HCT116 (cell line): ENCODE results near the gene FSHB.

ENCODE experiments used
- CTCF ChIP-seq, 3 experiments: fragments of 200-600 bp in 1 of 3; sonication (generic) in 1 of 3; IDR thresholded peaks in 2 of 3; conservative IDR thresholded peaks in 1 of 3; 2 replicates each; pipeline ENCODE4 v1.5.1; 2012 to 2017; ENCODE audit warnings: low read depth in 2 of 3, low read length in 2 of 3, antibody characterized with exemption in 1 of 3, borderline replicate concordance in 1 of 3, control low read depth in 1 of 3, mild to moderate bottlenecking in 1 of 3, mixed read lengths in 1 of 3, mixed run types in 1 of 3, moderate library complexity in 1 of 3; ENCODE audit not compliant: insufficient read depth in 1 of 3
- EZH2 ChIP-seq: fragments of 200-600 bp; sonication (generic); IDR thresholded peaks from 2 replicates; pipeline ENCODE4 v1.6.1; 2017; ENCODE audit warnings: antibody characterized with exemption, mixed run types
- REST ChIP-seq: IDR thresholded peaks from 2 replicates; pipeline ENCODE4 v1.6.1; 2012; ENCODE audit warnings: low read depth
- SRF ChIP-seq: IDR thresholded peaks from 2 replicates; pipeline ENCODE4 v1.6.1; 2012; ENCODE audit warnings: low read depth
- YY1 ChIP-seq: IDR thresholded peaks from 2 replicates; pipeline ENCODE4 v1.6.1; 2011; ENCODE audit warnings: low read length, low read depth, moderate library complexity, mild to moderate bottlenecking; ENCODE audit not compliant: insufficient replicate concordance; ENCODE audit errors: extremely low read depth
- ZNF274 ChIP-seq: fragments of 200-500 bp; sonication (Bioruptor generic); IDR thresholded peaks from 2 replicates; pipeline ENCODE4 v1.6.1; 2014; ENCODE audit warnings: mild to moderate bottlenecking, low read depth, low read length, inconsistent platforms
- TF ChIP-seq, protein P1 (sequence below): IDR thresholded peaks from 2 replicates; pipeline ENCODE4 v1.6.1; 2012

DNA sequence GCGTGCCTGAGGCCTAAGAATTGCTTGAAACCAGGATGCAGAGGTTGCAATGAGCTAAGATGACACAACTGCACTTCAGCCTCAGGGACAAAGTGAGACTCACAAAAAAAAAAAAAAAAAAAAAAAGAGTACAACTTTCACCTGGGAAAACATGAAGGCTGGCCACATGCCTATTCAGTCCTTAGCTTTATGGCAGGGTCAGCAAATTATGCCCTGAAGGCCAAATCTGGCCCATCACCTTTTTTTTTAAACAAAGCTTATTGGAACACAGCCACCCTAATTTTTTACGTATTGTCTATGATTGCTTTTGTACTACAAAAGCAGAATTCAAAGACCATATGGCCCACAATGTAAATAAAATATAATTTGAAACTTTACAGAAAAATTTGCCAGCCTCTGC is 8.2 kb downstream of the FSHB start:
- TF ChIP-seq, protein P1, sequence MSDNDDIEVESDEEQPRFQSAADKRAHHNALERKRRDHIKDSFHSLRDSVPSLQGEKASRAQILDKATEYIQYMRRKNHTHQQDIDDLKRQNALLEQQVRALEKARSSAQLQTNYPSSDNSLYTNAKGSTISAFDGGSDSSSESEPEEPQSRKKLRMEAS: no peak
- TF ChIP-seq YY1: no peak
- TF ChIP-seq EZH2: no peak
- no peak for TF ChIP-seq CTCF (IDR thresholded peaks at IDR 0.05 in 2 of 3, conservative IDR thresholded peaks at IDR 0.05 in 1 of 3; ENCODE audit: borderline replicate concordance in 1 of 3, insufficient read depth in 1 of 3, low read depth in 2 of 3, low read length in 2 of 3)
- no peak for TF ChIP-seq REST
- TF ChIP-seq SRF: no peak
- no peak for TF ChIP-seq ZNF274
